ENCODE results near the gene AFF3. TPM values are rescaled to one million over a fixed set of nuclear protein-coding genes. Genes with fewer than 3 reads are reported as not detected.

Gene AFF3
- total RNA-seq, 1 experiment from 2014 or later: 0.05 TPM

GRCh38 chr2:100002059-100002458 lies 140.3 kb downstream of the AFF3 start:
- TF ChIP-seq CTCF (IDR thresholded peaks at IDR 0.05; ENCODE audit: insufficient read depth in 1 of 2, low read depth in 1 of 2, low read length in 1 of 2, severe bottlenecking in 1 of 2, unreplicated experiment in 1 of 2): no peak
- ChIA-PET POLR2A (no interaction called here), CTCF (no interaction called here)
- Mint-ChIP-seq H3K36me3 (ENCODE audit: insufficient read depth, unreplicated experiment) (no peaks in the 10 kb centered on the region), H3K4me1 (ENCODE audit: low read depth, unreplicated experiment) (no peaks in the 10 kb centered on the region), H3K27me3 (ENCODE audit: insufficient read depth, unreplicated experiment) (peaks cover 21% of the 10 kb centered on the region), H3K9me3 (ENCODE audit: unreplicated experiment) (no peaks in the 10 kb centered on the region), H3K4me3 (ENCODE audit: unreplicated experiment) (no peak overlapping the region), H3K27ac (ENCODE audit: unreplicated experiment) (no peak overlapping the region)
- DNase-seq: no peak
- H3K36me3 ChIP-seq (ENCODE audit: control insufficient read depth, insufficient read depth, low read length): no peaks in the 10 kb centered on the region
- H3K27me3 ChIP-seq (replicated peaks; ENCODE audit: control insufficient read depth, insufficient read depth, low read length): no peaks in the 10 kb centered on the region
- intact Hi-C loops (cut with micrococcal nuclease; ENCODE audit: unreplicated experiment): no loop called here
- H3K4me1 ChIP-seq: no peaks in the 10 kb centered on the region
- no peaks in the 10 kb centered on the region for H3K9me3 ChIP-seq
- no peak overlapping the region for H3K4me3 ChIP-seq (ENCODE audit: low read depth, low read length)
- no TSS peak for BruUV-seq (replicated peaks)

DNA sequence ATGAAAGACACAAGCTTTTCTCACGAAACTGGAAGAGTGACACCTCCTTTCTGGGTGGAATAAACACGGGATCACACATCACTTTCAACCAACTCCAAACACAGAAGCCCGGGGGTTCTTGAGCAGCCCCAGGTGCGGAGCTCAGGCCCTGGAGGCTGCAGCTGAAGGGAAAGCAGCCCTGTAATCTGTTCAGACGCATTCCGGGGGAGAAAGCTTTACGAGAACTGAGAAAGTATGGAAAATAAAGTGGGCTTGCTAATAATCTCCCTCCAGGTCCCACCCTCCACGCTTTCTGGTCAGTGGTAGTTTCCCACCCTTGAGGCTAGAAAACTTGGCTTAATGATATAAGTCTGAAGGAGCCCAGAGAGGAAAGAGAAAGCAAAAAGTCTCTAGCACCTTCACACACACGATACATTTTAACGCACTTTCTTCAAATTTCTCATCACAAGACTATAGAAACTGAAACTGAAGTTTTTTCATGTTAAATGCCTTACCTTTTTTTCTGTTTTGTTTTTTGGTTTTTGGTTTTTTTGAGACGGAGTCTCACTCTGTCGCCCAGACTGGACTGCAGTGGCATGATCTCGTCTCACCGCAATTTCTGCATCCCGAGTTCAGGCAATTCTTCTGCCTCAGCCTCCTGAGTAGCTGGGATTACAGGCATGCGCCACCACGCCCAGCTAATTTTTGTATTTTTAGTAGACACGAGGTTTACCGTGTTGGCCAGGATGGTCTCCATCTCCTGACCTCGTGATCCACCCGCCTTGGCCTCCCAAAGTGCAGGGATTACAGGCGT lies 141.3 kb downstream of the AFF3 start:
- Histone ChIP-seq H3K4me1 (no peaks in the 10 kb centered on the region), H3K27me3 (replicated peaks; ENCODE audit: control insufficient read depth, insufficient read depth, low read length) (no peaks in the 10 kb centered on the region), H3K4me3 (ENCODE audit: low read depth, low read length) (no peak overlapping the region), H3K36me3 (ENCODE audit: control insufficient read depth, insufficient read depth, low read length) (no peaks in the 10 kb centered on the region), H3K9me3 (no peaks in the 10 kb centered on the region)
- CTCF ChIA-PET: no interaction called here
- Mint-ChIP-seq H3K27me3 (ENCODE audit: insufficient read depth, unreplicated experiment) (peaks cover 21% of the 10 kb centered on the region), H3K4me3 (ENCODE audit: unreplicated experiment) (no peak overlapping the region), H3K36me3 (ENCODE audit: insufficient read depth, unreplicated experiment) (no peaks in the 10 kb centered on the region), H3K9me3 (ENCODE audit: unreplicated experiment) (no peaks in the 10 kb centered on the region), H3K4me1 (ENCODE audit: low read depth, unreplicated experiment) (no peaks in the 10 kb centered on the region), H3K27ac (ENCODE audit: unreplicated experiment) (no peak overlapping the region)
- intact Hi-C loops (cut with micrococcal nuclease; ENCODE audit: unreplicated experiment): no loop called here
- POLR2A ChIA-PET: no interaction called here
- DNase-seq: no peak
- no TSS peak for BruUV-seq (replicated peaks)
- TF ChIP-seq CTCF (IDR thresholded peaks at IDR 0.05; ENCODE audit: insufficient read depth in 1 of 2, low read depth in 1 of 2, low read length in 1 of 2, severe bottlenecking in 1 of 2, unreplicated experiment in 1 of 2): no peak

DNA sequence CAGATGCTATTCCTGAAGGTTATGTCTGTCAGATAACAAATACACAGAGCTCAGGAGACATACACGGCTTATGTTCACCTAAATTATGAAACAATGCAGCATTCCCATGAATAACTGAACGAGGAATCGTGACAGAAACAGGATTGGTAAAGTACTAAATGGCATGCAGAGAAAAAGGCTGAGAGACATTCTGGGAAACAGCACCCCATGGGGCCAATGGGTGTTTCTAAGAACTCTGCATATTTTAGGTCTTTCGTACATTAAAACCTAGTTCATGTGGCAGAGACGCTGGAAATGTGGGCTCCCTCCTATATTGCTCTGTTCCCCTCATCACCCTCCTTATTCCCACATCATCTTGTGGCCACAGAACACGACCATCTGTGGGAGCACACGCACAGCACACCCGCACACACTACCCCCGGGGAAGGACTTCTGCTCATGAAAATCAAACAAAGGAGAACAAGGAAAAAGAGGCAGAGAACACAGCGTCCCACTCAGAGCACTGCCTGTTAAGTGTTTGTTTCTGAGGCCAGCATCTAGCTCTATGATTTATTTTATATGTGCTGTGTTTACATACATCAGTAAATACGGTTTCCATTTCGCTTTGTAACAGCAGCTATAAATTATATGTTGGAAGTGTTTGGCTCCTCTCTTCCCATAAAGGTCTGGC lies 143.6 kb downstream of the AFF3 start:
- Mint-ChIP-seq H3K9me3 (ENCODE audit: unreplicated experiment) (no peaks in the 10 kb centered on the region), H3K27ac (ENCODE audit: unreplicated experiment) (no peak overlapping the region), H3K4me3 (ENCODE audit: unreplicated experiment) (no peak overlapping the region), H3K4me1 (ENCODE audit: low read depth, unreplicated experiment) (no peaks in the 10 kb centered on the region), H3K27me3 (ENCODE audit: insufficient read depth, unreplicated experiment) (peaks cover 18% of the 10 kb centered on the region), H3K36me3 (ENCODE audit: insufficient read depth, unreplicated experiment) (no peaks in the 10 kb centered on the region)
- no peaks in the 10 kb centered on the region for H3K9me3 ChIP-seq
- no TSS peak for BruUV-seq (replicated peaks)
- no peaks in the 10 kb centered on the region for H3K4me1 ChIP-seq
- intact Hi-C loops (cut with micrococcal nuclease; ENCODE audit: unreplicated experiment): no loop called here
- CTCF ChIA-PET: no interaction called here
- no peaks in the 10 kb centered on the region for H3K27me3 ChIP-seq (replicated peaks; ENCODE audit: control insufficient read depth, insufficient read depth, low read length)
- POLR2A ChIA-PET: no interaction called here
- no peak for TF ChIP-seq CTCF (IDR thresholded peaks at IDR 0.05; ENCODE audit: insufficient read depth in 1 of 2, low read depth in 1 of 2, low read length in 1 of 2, severe bottlenecking in 1 of 2, unreplicated experiment in 1 of 2)
- no peak overlapping the region for H3K4me3 ChIP-seq (ENCODE audit: low read depth, low read length)
- DNase-seq: no peak
- H3K36me3 ChIP-seq (ENCODE audit: control insufficient read depth, insufficient read depth, low read length): no peaks in the 10 kb centered on the region
